ENCODE data around the gene MAX. TPM values are rescaled to one million over a fixed set of nuclear protein-coding genes. Genes with fewer than 3 reads are reported as not detected.

The MAX gene
- total and polyA plus RNA-seq, 2 of the 8 experiments (the other 6 are each of a cell fraction or from before 2014, with no cell fraction given) = 36.9 to 65.1 TPM

- ChIA-PET CTCF (ENCODE audit: partially characterized antibody) (interaction anchor here (0.6 to 2.2 kb wide), 4 partner anchors 13 to 1064 kb away, joined by 3 to 12 read pairs (median 3); no protein-coding TSS in a partner anchor), POLR2A (ENCODE audit: partially characterized antibody) (no interaction called here)
- H4K20me1 ChIP-seq (replicated peaks in 1 of 2; ENCODE audit: control insufficient read depth in 1 of 2, insufficient read depth in 2 of 2, low read length in 2 of 2) = peaks cover 0 to 2% of the 10 kb centered on the region in 2 experiments
- H3K36me3 ChIP-seq (ENCODE audit: control insufficient read depth in 2 of 4, insufficient read depth in 4 of 4, low read length in 3 of 4) = peaks cover 0 to 11% (median 2%) of the 10 kb centered on the region in 4 experiments; a peak in 3 of 8 replicates
- no peak overlapping the region for H3K14ac ChIP-seq (ENCODE audit: insufficient read length)
- no peak overlapping the region for H2BK20ac ChIP-seq (ENCODE audit: low read length)
- H3K56ac ChIP-seq (replicated peaks; ENCODE audit: insufficient read length, low read depth, low read length) = no peak overlapping the region
- no peaks in the 10 kb centered on the region for H3K4me1 ChIP-seq (replicated peaks in 1 of 4; ENCODE audit: control insufficient read depth in 3 of 4, insufficient read depth in 4 of 4, low read length in 3 of 4)
- no peaks in the 10 kb centered on the region for H3K27me3 ChIP-seq (replicated peaks in 1 of 4; ENCODE audit: control insufficient read depth in 3 of 4, extremely low read depth in 1 of 4, insufficient read depth in 3 of 4, low read length in 3 of 4)
- no peak for TF ChIP-seq MAFK (IDR thresholded peaks at IDR 0.05; ENCODE audit: low read depth, low read length)
- TF ChIP-seq KDM4A (IDR thresholded peaks at IDR 0.05; ENCODE audit: low read depth, low read length, severe bottlenecking) = no peak
- no peak for TF ChIP-seq SRF (IDR thresholded peaks at IDR 0.05; ENCODE audit: low read depth, low read length)
- no peak for TF ChIP-seq JUND (IDR thresholded peaks at IDR 0.05; ENCODE audit: low read length)
- TF ChIP-seq, protein P1, sequence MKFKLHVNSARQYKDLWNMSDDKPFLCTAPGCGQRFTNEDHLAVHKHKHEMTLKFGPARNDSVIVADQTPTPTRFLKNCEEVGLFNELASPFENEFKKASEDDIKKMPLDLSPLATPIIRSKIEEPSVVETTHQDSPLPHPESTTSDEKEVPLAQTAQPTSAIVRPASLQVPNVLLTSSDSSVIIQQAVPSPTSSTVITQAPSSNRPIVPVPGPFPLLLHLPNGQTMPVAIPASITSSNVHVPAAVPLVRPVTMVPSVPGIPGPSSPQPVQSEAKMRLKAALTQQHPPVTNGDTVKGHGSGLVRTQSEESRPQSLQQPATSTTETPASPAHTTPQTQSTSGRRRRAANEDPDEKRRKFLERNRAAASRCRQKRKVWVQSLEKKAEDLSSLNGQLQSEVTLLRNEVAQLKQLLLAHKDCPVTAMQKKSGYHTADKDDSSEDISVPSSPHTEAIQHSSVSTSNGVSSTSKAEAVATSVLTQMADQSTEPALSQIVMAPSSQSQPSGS (IDR thresholded peaks at IDR 0.05; ENCODE audit: low read length) = no peak
- no peak for TF ChIP-seq TCF12 (IDR thresholded peaks at IDR 0.05; ENCODE audit: low read depth, low read length)
- TF ChIP-seq TAF7 (optimal IDR thresholded peaks at IDR 0.05; ENCODE audit: borderline replicate concordance, low read depth, low read length) = no peak
- no peak overlapping the region for H2BK120ac ChIP-seq (replicated peaks; ENCODE audit: low read depth, low read length)
- FAIRE-seq = no peak
- H3K4me2 ChIP-seq (ENCODE audit: insufficient read depth in 1 of 2, low read depth in 2 of 2, low read length in 2 of 2) = no peak overlapping the region
- no peaks in the 10 kb centered on the region for H3K79me1 ChIP-seq (ENCODE audit: low read depth, low read length)
- H2BK5ac ChIP-seq (ENCODE audit: low read depth, low read length) = no peak overlapping the region; the same call in 1 of the 2 replicates
- no peak overlapping the region for H4K8ac ChIP-seq (ENCODE audit: extremely low read depth, insufficient read depth, low read length)
- H3K4me3 ChIP-seq (ENCODE audit: extremely low read depth in 1 of 4, insufficient read depth in 2 of 4, low read depth in 3 of 4, low read length in 4 of 4) = no peak overlapping the region
- H3K27ac ChIP-seq (ENCODE audit: low read depth, low read length) = no peak overlapping the region
- no peak overlapping the region for H4K91ac ChIP-seq (replicated peaks; ENCODE audit: insufficient read length, low read length)
- no peak overlapping the region for H2BK15ac ChIP-seq (ENCODE audit: low read length)
- no peak overlapping the region for H2BK12ac ChIP-seq (ENCODE audit: low read depth, low read length)
- no peak overlapping the region for H3K23ac ChIP-seq (ENCODE audit: insufficient read length)
- 89% methylated on average over 4 of the region's 4 CpGs; no CpG with 5 or more reads in 1 of the 2 experiments for WGBS, 2 experiments (ENCODE audit: extremely low coverage in 1 of 2, insufficient coverage in 1 of 2, insufficient read length in 1 of 2, insufficient replicate concordance in 2 of 2, low coverage in 1 of 2, low lambda C conversion rate in 2 of 2, missing lambda C conversion rate in 1 of 2)
- no peaks in the 10 kb centered on the region for H3K9me3 ChIP-seq (ENCODE audit: insufficient read depth in 2 of 2, low read depth in 1 of 2, low read length in 1 of 2)
- no peaks in the 10 kb centered on the region for H3K79me2 ChIP-seq (ENCODE audit: control insufficient read depth in 1 of 2, insufficient read depth in 2 of 2, low read length in 2 of 2)
- no peak overlapping the region for H3K18ac ChIP-seq (ENCODE audit: extremely low read depth, low read length)
- H4K5ac ChIP-seq (ENCODE audit: insufficient read length, low read depth, low read length) = no peak overlapping the region
- no peaks in the 10 kb centered on the region for H3K23me2 ChIP-seq (ENCODE audit: low read depth, low read length)
- no peak overlapping the region for H3K4ac ChIP-seq (replicated peaks; ENCODE audit: insufficient read length, low read depth, low read length)
- H2AFZ ChIP-seq (ENCODE audit: low read length) = no peak overlapping the region
- H2AK5ac ChIP-seq (ENCODE audit: low read depth, low read length) = no peak overlapping the region
- no peak overlapping the region for H3K9ac ChIP-seq (replicated peaks in 1 of 4; ENCODE audit: extremely low read depth in 1 of 4, low read depth in 3 of 4, low read length in 3 of 4)
- no peak for DNase-seq (ENCODE audit: low read depth in 1 of 2, low spot score in 2 of 2)
Measured at GRCh38 chr14:65035049-65035448, 67.3 kb downstream of the MAX start.
